ENCODE results near the gene MARVELD2. TPM values are rescaled to one million over a fixed set of nuclear protein-coding genes. Genes with fewer than 3 reads are reported as not detected.
A peak's percentile ranks its signal among the peaks of the same experiment; 100 is the strongest.
"Not testable (repeated sequence)": the region's sequence is repeated elsewhere in the genome, so short reads cannot be mapped to it uniquely, and the experiment has no call there.

MARVELD2 gene
- total RNA-seq (10 to 100 TPM in 1 of 2 donors, 1 to 10 TPM in 1; 2.4 to 12.9 TPM), polyA plus RNA-seq (ENCODE audit: insufficient read length in 2 of 2) (1 to 10 TPM; 2.4 to 2.8 TPM)
- long read RNA-seq, donor 1 = 0 reads
- long read RNA-seq, donor 2 = 0 reads
- long read RNA-seq, donor 3 = 0 reads
- long read RNA-seq, donor 4 = 0 reads

DNA sequence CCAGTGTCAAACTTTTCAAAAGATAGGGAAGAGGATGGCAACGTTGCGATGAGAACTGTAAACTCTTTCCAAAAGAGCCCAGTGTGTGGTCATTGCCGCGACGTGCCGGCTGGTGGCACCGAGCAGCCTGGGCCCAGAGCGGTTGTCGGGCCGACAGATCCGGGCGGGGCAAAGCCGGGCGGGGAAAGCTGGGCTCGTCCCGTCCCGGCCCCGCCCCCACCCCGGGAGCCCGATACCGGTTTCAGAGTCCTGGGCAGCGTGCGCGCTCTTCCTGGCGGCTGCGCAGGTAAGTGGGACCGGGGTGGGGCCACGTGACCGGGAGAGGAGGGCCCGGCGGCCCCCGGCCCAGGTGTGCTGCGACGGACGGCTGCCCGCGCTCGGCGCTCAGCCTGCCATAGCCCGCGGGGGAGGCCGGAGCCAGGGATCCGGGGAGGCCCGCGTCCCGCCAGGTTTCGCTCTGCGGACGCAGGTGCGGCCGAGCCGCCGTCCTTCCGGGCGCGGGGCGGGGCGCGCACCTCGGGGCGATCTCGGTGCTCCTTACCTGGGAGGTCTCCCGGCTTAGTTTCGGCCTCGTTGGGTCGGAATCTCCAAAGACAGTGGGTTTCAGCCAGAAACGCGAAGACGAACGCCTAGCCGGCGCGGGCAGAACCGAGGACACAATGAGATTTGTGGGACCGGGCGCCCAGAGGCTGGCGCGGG lies at the start of gene MARVELD2:
Gene MARVELD2, plus strand, starts transcription at position 232 of the 699 bp plus-strand sequence. CDS start 4,270 bp downstream, outside the sequence.
- peak in 3 of 6 donors; percentile 6 to 60 (median 49) for DNase-seq (ENCODE audit: low read depth in 4 of 6, low spot score in 6 of 6)
- Histone ChIP-seq H3K9me3 (ENCODE audit: control insufficient read depth, insufficient read depth, low read length) (no peaks in the 10 kb centered on the region), H3K4me3 (ENCODE audit: low read depth, low read length) (peak within 1 kb of the TSS; percentile 33), H3K27me3 (ENCODE audit: control insufficient read depth, insufficient read depth, low read length) (no peaks in the 10 kb centered on the region), H3K36me3 (ENCODE audit: control insufficient read depth, insufficient read depth, low read length) (peaks cover 16% of the 10 kb centered on the region), H3K4me1 (ENCODE audit: control insufficient read depth, insufficient read depth, low read length) (peaks cover 4% of the 10 kb centered on the region), H3K27ac (ENCODE audit: low read depth, low read length) (no peak within 1 kb of the TSS)
- 14% methylated on average over 77 of the region's 78 CpGs for WGBS (ENCODE audit: insufficient coverage)

- DNase-seq (ENCODE audit: low read depth in 4 of 6, low spot score in 6 of 6) = no peak
- Histone ChIP-seq H3K4me3 (ENCODE audit: low read depth, low read length) (peak overlapping the region; percentile 89), H3K4me1 (ENCODE audit: control insufficient read depth, insufficient read depth, low read length) (peaks cover 8% of the 10 kb centered on the region), H3K27me3 (ENCODE audit: control insufficient read depth, insufficient read depth, low read length) (no peaks in the 10 kb centered on the region), H3K9me3 (ENCODE audit: control insufficient read depth, insufficient read depth, low read length) (no peaks in the 10 kb centered on the region), H3K36me3 (ENCODE audit: control insufficient read depth, insufficient read depth, low read length) (peaks cover 10% of the 10 kb centered on the region), H3K27ac (ENCODE audit: low read depth, low read length) (no peak overlapping the region)
- WGBS (ENCODE audit: insufficient coverage) = 87% methylated on average over 4 of the region's 11 CpGs
Measured at GRCh38 chr5:69367697-69368279, 47.1 kb upstream of the MARVELD2 start.

- peak overlapping the region; percentile 89 for H3K4me3 ChIP-seq (ENCODE audit: low read depth, low read length)
- H3K27me3 ChIP-seq (ENCODE audit: control insufficient read depth, insufficient read depth, low read length) = no peaks in the 10 kb centered on the region
- H3K9me3 ChIP-seq (ENCODE audit: control insufficient read depth, insufficient read depth, low read length) = no peaks in the 10 kb centered on the region
- H3K36me3 ChIP-seq (ENCODE audit: control insufficient read depth, insufficient read depth, low read length) = peaks cover 4% of the 10 kb centered on the region
- peaks cover 8% of the 10 kb centered on the region for H3K4me1 ChIP-seq (ENCODE audit: control insufficient read depth, insufficient read depth, low read length)
- peak in 5 of 6 donors; percentile 11 to 58 (median 17) for DNase-seq (ENCODE audit: low read depth in 4 of 6, low spot score in 6 of 6)
- under 1% methylated on average over 29 of the region's 39 CpGs for WGBS (ENCODE audit: insufficient coverage)
- H3K27ac ChIP-seq (ENCODE audit: low read depth, low read length) = peak overlapping the region; percentile 90
Measured at GRCh38 chr5:69368458-69369339, 46.2 kb upstream of the MARVELD2 start.

- Histone ChIP-seq H3K27ac (ENCODE audit: low read depth, low read length) (peak within 1 kb of the TSS; percentile 90), H3K4me1 (ENCODE audit: control insufficient read depth, insufficient read depth, low read length) (peaks cover 8% of the 10 kb centered on the region), H3K9me3 (ENCODE audit: control insufficient read depth, insufficient read depth, low read length) (no peaks in the 10 kb centered on the region), H3K27me3 (ENCODE audit: control insufficient read depth, insufficient read depth, low read length) (no peaks in the 10 kb centered on the region), H3K4me3 (ENCODE audit: low read depth, low read length) (peak within 1 kb of the TSS; percentile 89), H3K36me3 (ENCODE audit: control insufficient read depth, insufficient read depth, low read length) (peaks cover 4% of the 10 kb centered on the region)
- DNase-seq (ENCODE audit: low read depth in 4 of 6, low spot score in 6 of 6) = peak; percentile 82 to 97 (median 90)
- WGBS (ENCODE audit: insufficient coverage) = under 1% methylated on average over 58 of the region's 66 CpGs
Measured at GRCh38 chr5:69369340-69370121, 45.4 kb upstream of the MARVELD2 start, which contains the start of the genes AK6, RAD17 and TAF9. TSS of gene AK6 (minus strand) at chr5:69369520. CDS start at chr5:69369490, 30 bp downstream. TSS of gene RAD17 (plus strand) at chr5:69369818. CDS start at chr5:69372209, 2,391 bp downstream. TSS of gene TAF9 (minus strand) at chr5:69369520. CDS start at chr5:69365737, 3,783 bp downstream.

GRCh38 chr5:69370335-69370734 lies 44.6 kb upstream of the MARVELD2 start:
- not testable (repeated sequence) for H3K27ac ChIP-seq (ENCODE audit: low read depth, low read length); H3K36me3 ChIP-seq (ENCODE audit: control insufficient read depth, insufficient read depth, low read length); H3K4me1 ChIP-seq (ENCODE audit: control insufficient read depth, insufficient read depth, low read length); H3K9me3 ChIP-seq (ENCODE audit: control insufficient read depth, insufficient read depth, low read length); H3K27me3 ChIP-seq (ENCODE audit: control insufficient read depth, insufficient read depth, low read length); DNase-seq (ENCODE audit: low read depth in 4 of 6, low spot score in 6 of 6)
- 3% methylated on average over 10 of the region's 16 CpGs for WGBS (ENCODE audit: insufficient coverage)
- H3K4me3 ChIP-seq (ENCODE audit: low read depth, low read length) = peak overlapping the region; percentile 89

DNA sequence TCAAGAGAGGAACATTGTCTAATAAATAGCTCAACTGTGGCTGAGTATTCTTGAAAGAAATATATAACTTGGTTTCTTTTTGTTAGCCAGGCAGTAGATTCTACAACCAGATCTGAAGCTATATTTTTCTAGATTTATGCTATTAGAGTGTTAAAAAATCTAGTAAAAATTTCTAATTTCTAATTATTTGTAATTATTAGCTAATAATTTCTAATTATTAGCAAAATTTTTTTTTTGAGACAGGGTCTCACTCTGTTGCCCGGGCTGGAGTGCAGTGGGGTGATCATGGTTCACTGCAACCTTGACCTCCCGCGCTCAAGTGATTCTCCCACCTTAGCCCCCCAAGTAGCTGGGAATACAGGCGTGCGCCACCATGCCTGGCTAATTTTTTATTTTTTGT lies 42.5 kb upstream of the MARVELD2 start:
- Histone ChIP-seq H3K27me3 (ENCODE audit: control insufficient read depth, insufficient read depth, low read length) (no peaks in the 10 kb centered on the region), H3K9me3 (ENCODE audit: control insufficient read depth, insufficient read depth, low read length) (no peaks in the 10 kb centered on the region), H3K36me3 (ENCODE audit: control insufficient read depth, insufficient read depth, low read length) (peaks cover 3% of the 10 kb centered on the region), H3K27ac (ENCODE audit: low read depth, low read length) (no peak overlapping the region), H3K4me3 (ENCODE audit: low read depth, low read length) (no peak overlapping the region), H3K4me1 (ENCODE audit: control insufficient read depth, insufficient read depth, low read length) (peaks cover 8% of the 10 kb centered on the region)
- no CpG with 5 or more reads among the region's 5 CpGs for WGBS (ENCODE audit: insufficient coverage)
- no peak for DNase-seq (ENCODE audit: low read depth in 4 of 6, low spot score in 6 of 6)

DNA sequence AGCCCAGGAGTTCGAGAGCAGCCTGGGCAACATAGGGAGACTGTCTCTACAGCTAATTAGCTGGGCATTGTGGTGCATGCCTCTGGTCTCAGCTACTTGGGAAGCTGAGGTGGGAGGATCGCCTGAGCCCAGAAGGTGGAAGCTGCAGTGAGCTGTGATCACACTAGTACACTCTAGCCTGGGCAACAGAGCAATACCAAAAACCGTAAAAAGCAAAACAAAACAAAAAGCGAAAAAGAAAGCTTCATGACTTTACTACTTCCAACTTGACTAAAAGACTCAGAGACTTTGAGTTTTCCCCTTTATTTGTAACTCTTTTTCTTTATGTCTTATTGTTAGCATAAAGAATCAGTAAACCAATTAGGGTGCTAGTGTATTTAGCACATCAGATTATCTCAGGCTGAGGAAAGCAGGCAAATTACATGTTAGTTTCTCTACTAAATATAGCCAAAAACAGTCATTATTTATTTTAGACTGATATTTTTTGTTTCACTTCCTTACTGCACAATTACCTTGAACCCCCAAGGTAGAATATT lies 39.9 kb upstream of the MARVELD2 start:
- no peak for DNase-seq (ENCODE audit: low read depth in 4 of 6, low spot score in 6 of 6)
- Histone ChIP-seq H3K4me3 (ENCODE audit: low read depth, low read length) (no peak overlapping the region), H3K4me1 (ENCODE audit: control insufficient read depth, insufficient read depth, low read length) (peaks cover 3% of the 10 kb centered on the region), H3K27ac (ENCODE audit: low read depth, low read length) (no peak overlapping the region), H3K9me3 (ENCODE audit: control insufficient read depth, insufficient read depth, low read length) (no peaks in the 10 kb centered on the region), H3K27me3 (ENCODE audit: control insufficient read depth, insufficient read depth, low read length) (no peaks in the 10 kb centered on the region), H3K36me3 (ENCODE audit: control insufficient read depth, insufficient read depth, low read length) (peaks cover 6% of the 10 kb centered on the region)
- 100% methylated on average over 1 of the region's 4 CpGs for WGBS (ENCODE audit: insufficient coverage)

GRCh38 chr5:69378376-69378775 lies 36.5 kb upstream of the MARVELD2 start:
- H3K4me1 ChIP-seq (ENCODE audit: control insufficient read depth, insufficient read depth, low read length) = no peaks in the 10 kb centered on the region
- H3K4me3 ChIP-seq (ENCODE audit: low read depth, low read length) = no peak overlapping the region
- no peak overlapping the region for H3K27ac ChIP-seq (ENCODE audit: low read depth, low read length)
- no peaks in the 10 kb centered on the region for H3K27me3 ChIP-seq (ENCODE audit: control insufficient read depth, insufficient read depth, low read length)
- H3K9me3 ChIP-seq (ENCODE audit: control insufficient read depth, insufficient read depth, low read length) = no peaks in the 10 kb centered on the region
- DNase-seq (ENCODE audit: low read depth in 4 of 6, low spot score in 6 of 6) = no peak
- H3K36me3 ChIP-seq (ENCODE audit: control insufficient read depth, insufficient read depth, low read length) = peaks cover 23% of the 10 kb centered on the region

Data from spinal cord (tissue), 10 donors.